ENCODE results near the gene RABGAP1L. TPM values are rescaled to one million over a fixed set of nuclear protein-coding genes. Genes with fewer than 3 reads are reported as not detected.

The RABGAP1L gene
- total and polyA plus RNA-seq, 10 of the 15 experiments (the other 5 are each of a cell fraction or from before 2014, with no cell fraction given): 5.8 to 194 (median 113) TPM

DNA sequence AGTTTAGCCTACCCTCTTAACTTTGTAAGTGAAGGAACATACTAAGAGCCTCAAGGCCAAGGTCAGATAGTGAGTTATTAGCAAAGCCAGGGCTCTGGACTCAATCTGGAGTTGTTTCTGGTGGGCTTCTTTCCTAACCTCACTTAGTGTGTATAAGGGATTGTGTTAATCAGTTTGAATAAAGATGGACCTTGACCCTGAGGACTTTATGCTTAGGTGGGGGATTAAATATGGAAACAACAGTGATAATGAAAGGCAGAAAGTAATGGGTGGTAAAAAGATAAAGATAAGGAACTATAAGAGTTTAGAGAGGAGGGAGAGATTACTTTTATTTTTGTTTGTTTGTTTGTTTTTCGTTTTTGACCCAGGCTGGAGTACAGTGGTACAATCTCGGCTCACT is 5.5 kb downstream of the RABGAP1L start:
- CTCF ChIA-PET: no interaction called here
- no peak for ATAC-seq
- BruUV-seq (replicated peaks): no TSS peak

More for the DNA sequence above, 5.5 kb downstream of the RABGAP1L start:
- TF ChIP-seq SIN3A (IDR thresholded peaks at IDR 0.05; ENCODE audit: low read depth, low read length) (no peak), ZNF24 (IDR thresholded peaks at IDR 0.05) (no peak), NR2F1 (conservative IDR thresholded peaks at IDR 0.05) (no peak), JUNB (IDR thresholded peaks at IDR 0.05) (no peak), HDGF (IDR thresholded peaks at IDR 0.05) (no peak), RAD51 (IDR thresholded peaks at IDR 0.05) (no peak), RB1 (IDR thresholded peaks at IDR 0.05; ENCODE audit: borderline replicate concordance) (no peak), HDAC6 (IDR thresholded peaks at IDR 0.05; ENCODE audit: unreplicated experiment) (no peak), PML (IDR thresholded peaks at IDR 0.05; ENCODE audit: low read length) (no peak), IKZF1 (conservative IDR thresholded peaks at IDR 0.05) (no peak), POLR2A (IDR thresholded peaks at IDR 0.05; ENCODE audit: low read depth, low read length) (no peak), MTA2 (IDR thresholded peaks at IDR 0.05; ENCODE audit: low read depth) (no peak), CEBPB (IDR thresholded peaks at IDR 0.05; ENCODE audit: borderline replicate concordance in 1 of 2, low read depth in 2 of 2, low read length in 2 of 2) (no peak)
- TF ChIP-seq, protein P1, sequence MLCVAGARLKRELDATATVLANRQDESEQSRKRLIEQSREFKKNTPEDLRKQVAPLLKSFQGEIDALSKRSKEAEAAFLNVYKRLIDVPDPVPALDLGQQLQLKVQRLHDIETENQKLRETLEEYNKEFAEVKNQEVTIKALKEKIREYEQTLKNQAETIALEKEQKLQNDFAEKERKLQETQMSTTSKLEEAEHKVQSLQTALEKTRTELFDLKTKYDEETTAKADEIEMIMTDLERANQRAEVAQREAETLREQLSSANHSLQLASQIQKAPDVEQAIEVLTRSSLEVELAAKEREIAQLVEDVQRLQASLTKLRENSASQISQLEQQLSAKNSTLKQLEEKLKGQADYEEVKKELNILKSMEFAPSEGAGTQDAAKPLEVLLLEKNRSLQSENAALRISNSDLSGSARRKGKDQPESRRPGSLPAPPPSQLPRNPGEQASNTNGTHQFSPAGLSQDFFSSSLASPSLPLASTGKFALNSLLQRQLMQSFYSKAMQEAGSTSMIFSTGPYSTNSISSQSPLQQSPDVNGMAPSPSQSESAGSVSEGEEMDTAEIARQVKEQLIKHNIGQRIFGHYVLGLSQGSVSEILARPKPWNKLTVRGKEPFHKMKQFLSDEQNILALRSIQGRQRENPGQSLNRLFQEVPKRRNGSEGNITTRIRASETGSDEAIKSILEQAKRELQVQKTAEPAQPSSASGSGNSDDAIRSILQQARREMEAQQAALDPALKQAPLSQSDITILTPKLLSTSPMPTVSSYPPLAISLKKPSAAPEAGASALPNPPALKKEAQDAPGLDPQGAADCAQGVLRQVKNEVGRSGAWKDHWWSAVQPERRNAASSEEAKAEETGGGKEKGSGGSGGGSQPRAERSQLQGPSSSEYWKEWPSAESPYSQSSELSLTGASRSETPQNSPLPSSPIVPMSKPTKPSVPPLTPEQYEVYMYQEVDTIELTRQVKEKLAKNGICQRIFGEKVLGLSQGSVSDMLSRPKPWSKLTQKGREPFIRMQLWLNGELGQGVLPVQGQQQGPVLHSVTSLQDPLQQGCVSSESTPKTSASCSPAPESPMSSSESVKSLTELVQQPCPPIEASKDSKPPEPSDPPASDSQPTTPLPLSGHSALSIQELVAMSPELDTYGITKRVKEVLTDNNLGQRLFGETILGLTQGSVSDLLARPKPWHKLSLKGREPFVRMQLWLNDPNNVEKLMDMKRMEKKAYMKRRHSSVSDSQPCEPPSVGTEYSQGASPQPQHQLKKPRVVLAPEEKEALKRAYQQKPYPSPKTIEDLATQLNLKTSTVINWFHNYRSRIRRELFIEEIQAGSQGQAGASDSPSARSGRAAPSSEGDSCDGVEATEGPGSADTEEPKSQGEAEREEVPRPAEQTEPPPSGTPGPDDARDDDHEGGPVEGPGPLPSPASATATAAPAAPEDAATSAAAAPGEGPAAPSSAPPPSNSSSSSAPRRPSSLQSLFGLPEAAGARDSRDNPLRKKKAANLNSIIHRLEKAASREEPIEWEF (IDR thresholded peaks at IDR 0.05; ENCODE audit: insufficient replicate concordance, low read depth, low read length): no peak
- TF ChIP-seq, protein P2, sequence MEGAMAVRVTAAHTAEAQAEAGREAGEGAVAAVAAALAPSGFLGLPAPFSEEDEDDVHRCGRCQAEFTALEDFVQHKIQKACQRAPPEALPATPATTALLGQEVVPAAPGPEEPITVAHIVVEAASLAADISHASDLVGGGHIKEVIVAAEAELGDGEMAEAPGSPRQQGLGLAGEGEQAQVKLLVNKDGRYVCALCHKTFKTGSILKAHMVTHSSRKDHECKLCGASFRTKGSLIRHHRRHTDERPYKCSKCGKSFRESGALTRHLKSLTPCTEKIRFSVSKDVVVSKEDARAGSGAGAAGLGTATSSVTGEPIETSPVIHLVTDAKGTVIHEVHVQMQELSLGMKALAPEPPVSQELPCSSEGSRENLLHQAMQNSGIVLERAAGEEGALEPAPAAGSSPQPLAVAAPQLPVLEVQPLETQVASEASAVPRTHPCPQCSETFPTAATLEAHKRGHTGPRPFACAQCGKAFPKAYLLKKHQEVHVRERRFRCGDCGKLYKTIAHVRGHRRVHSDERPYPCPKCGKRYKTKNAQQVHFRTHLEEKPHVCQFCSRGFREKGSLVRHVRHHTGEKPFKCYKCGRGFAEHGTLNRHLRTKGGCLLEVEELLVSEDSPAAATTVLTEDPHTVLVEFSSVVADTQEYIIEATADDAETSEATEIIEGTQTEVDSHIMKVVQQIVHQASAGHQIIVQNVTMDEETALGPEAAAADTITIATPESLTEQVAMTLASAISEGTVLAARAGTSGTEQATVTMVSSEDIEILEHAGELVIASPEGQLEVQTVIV (IDR thresholded peaks at IDR 0.05; ENCODE audit: borderline replicate concordance, partially characterized antibody): no peak
- TF ChIP-seq, protein P3, sequence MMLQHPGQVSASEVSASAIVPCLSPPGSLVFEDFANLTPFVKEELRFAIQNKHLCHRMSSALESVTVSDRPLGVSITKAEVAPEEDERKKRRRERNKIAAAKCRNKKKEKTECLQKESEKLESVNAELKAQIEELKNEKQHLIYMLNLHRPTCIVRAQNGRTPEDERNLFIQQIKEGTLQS (IDR thresholded peaks at IDR 0.05; ENCODE audit: borderline replicate concordance, extremely low read depth, low read depth, low read length): no peak
- H3K79me2 ChIP-seq (ENCODE audit: control insufficient read depth, insufficient read depth, low read length): peaks cover 97% of the 10 kb centered on the region
- H3K4me1 ChIP-seq (ENCODE audit: control insufficient read depth, insufficient read depth, low read length): peaks cover 37% of the 10 kb centered on the region
- DNase-seq (ENCODE audit: low read depth, low spot score): no peak
- intact Hi-C loops (cut with micrococcal nuclease; ENCODE audit: unreplicated experiment) (no loop called here), in situ Hi-C loops (cut with MboI) (no loop called here)
- WGBS (ENCODE audit: insufficient coverage, insufficient replicate concordance, low lambda C conversion rate, missing lambda C conversion rate): 0% methylated on average over 2 of the region's 2 CpGs
- peak overlapping the region; percentile 93 for H3K4me2 ChIP-seq (ENCODE audit: control insufficient read depth, insufficient read depth)
- SMC1A ChIA-PET (ENCODE audit: uncharacterized antibody, unreplicated experiment): no interaction called here
- RAD21 ChIA-PET (ENCODE audit: unreplicated experiment): no interaction called here
- H2AFZ ChIP-seq (ENCODE audit: control insufficient read depth, low read depth, low read length): no peak overlapping the region
- H3K27ac ChIP-seq (ENCODE audit: control insufficient read depth, insufficient read depth): peak overlapping the region; percentile 80
- no peaks in the 10 kb centered on the region; the same call in 1 of the 2 replicates for H4K20me1 ChIP-seq (ENCODE audit: control insufficient read depth, insufficient read depth)
- no peak for FAIRE-seq
- H3K36me3 ChIP-seq (ENCODE audit: control insufficient read depth in 2 of 2, insufficient read depth in 2 of 2, low read length in 1 of 2): no peaks in the 10 kb centered on the region
- H3K9me3 ChIP-seq (replicated peaks; ENCODE audit: control insufficient read depth, insufficient read depth, low read length): no peaks in the 10 kb centered on the region
- H3K9ac ChIP-seq (ENCODE audit: control insufficient read depth, insufficient read depth, low read length): no peak overlapping the region
- H3K27me3 ChIP-seq (replicated peaks in 1 of 2; ENCODE audit: control insufficient read depth in 2 of 2, insufficient read depth in 2 of 2, low read length in 1 of 2): no peaks in the 10 kb centered on the region; a peak in 1 of 4 replicates
- POLR2A ChIA-PET: no interaction called here
- peak overlapping the region; percentile 66 for H3K4me3 ChIP-seq

Data from GM12878 (cell line).